Jurkat, Clone E6-1 (cell line): ENCODE measurements around the gene RNF133.

Experiments
- DNase-seq: peaks from one replicate; pipeline ENCODE4 v3.0.0-alpha.2; 2011; ENCODE audit warnings: low read depth, low spot score
- H3K4me3 ChIP-seq: 2 replicates; pipeline ENCODE4 v1.5.1; 2011; ENCODE audit warnings: mild to moderate bottlenecking, low read length, control low read depth, moderate library complexity

RNF133 gene

DNA sequence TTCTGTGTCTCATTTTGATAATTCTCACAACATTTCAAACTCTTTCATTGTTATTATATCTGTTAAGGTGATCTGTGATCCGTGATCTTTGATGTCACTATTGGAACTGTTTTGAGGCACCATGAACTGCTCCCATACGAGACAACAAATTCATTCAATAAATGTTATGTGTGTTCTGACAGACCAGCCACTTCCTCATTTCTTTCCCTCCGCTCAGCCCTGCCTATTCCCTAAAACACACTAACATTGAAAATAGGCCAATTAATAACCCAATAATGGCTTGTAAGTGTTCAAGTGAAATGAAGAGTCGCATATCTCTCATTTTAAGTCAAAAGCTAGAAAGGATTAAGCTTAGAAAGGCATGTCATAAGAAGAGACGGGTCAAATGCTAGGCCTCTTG is 45.2 kb downstream of the RNF133 start:
- no peak for DNase-seq
- H3K4me3 ChIP-seq, result no peak overlapping the region

GRCh38 chr7:122652876-122653275 is 46.0 kb downstream of the RNF133 start:
- DNase-seq, result no peak
- no peak overlapping the region for H3K4me3 ChIP-seq

DNA sequence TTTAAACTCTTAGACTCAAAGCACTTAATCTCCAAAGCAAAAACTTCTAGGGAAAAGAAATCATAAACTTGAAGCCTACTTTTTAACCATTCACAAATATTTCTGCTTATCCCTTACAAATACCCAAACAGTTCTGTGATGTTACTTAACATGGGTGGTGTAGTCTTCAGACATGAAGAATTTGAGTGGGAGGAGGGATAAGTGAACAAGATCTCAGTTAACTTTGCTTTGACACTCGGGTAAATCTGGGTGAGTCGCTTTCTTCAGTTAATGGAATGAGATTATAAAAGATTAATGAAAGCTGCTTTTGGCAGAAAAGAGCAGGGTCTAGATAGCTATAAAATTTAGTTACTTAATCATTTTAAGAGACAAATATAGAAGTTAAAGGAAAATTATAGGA is 47.5 kb downstream of the RNF133 start:
- DNase-seq, result no peak
- H3K4me3 ChIP-seq, result no peak overlapping the region
